Adipose tissue (tissue), 3 donors: Measurements from ENCODE around the gene SPATA12. TPM values are rescaled to one million over a fixed set of nuclear protein-coding genes. Genes with fewer than 3 reads are reported as not detected.

ENCODE experiments used
- H3K27ac ChIP-seq: one replicate; pipeline ENCODE4 v1.5.1; 2013; ENCODE audit warnings: low read depth, low read length
- WGBS, 3 donors: extraction: QIAGEN DNeasy Blood & Tissue Kit; methylation state at CpG; one replicate each; pipeline ENCODE4 v1.1.7; 2013; 5-methylcytosine and 5-hydroxymethylcytosine counted together
- polyA plus RNA-seq, 3 donors: library from polyadenylated mRNA; stranded (reverse); fragments of 200-250 nt; gene quantifications; one replicate each; pipeline ENCODE4 v1.2.3, GENCODE V29; 2013
- donor health status: healthy with polysubstance abuse.
- donor health status: Bipolar disorder and iron deficiency.
- donor health status: healthy.

The SPATA12 gene
- polyA plus RNA-seq, 3 donors, result 0.11 TPM; not detected in 2

- WGBS, 3 donors, result 48 to 65% (median 51%) methylated on average over 7 of the region's 7 CpGs
- no peak overlapping the region for H3K27ac ChIP-seq
Observed at GRCh38 chr3:57046101-57046765, 14.2 kb upstream of the SPATA12 start.

- WGBS, 3 donors, result 41 to 73% (median 42%) methylated on average over 8 of the region's 8 CpGs
- H3K27ac ChIP-seq, result no peak overlapping the region
Observed at GRCh38 chr3:57048052-57048671, 12.3 kb upstream of the SPATA12 start.

- no peak overlapping the region for H3K27ac ChIP-seq
- WGBS, 3 donors, result 82 to 84% (median 82%) methylated on average over 4 of the region's 4 CpGs
Observed at GRCh38 chr3:57048728-57049127, 11.7 kb upstream of the SPATA12 start.

- 89 to 94% (median 92%) methylated on average over 5 of the region's 5 CpGs for WGBS, 3 donors
- H3K27ac ChIP-seq, result no peak overlapping the region
Observed at GRCh38 chr3:57052662-57053061, 7.8 kb upstream of the SPATA12 start.

GRCh38 chr3:57053122-57053521 is 7.3 kb upstream of the SPATA12 start:
- no peak overlapping the region for H3K27ac ChIP-seq
- 86 to 95% (median 95%) methylated on average over 6 of the region's 6 CpGs for WGBS, 3 donors

- H3K27ac ChIP-seq, result no peak overlapping the region
- WGBS, 3 donors, result 63 to 78% (median 75%) methylated on average over 6 of the region's 6 CpGs
Observed at GRCh38 chr3:57057351-57057750, 3.1 kb upstream of the SPATA12 start.

GRCh38 chr3:57059411-57059810 is 1.1 kb upstream of the SPATA12 start:
- 48 to 76% (median 69%) methylated on average over 3 of the region's 3 CpGs for WGBS, 3 donors
- H3K27ac ChIP-seq, result no peak overlapping the region

GRCh38 chr3:57061556-57061955 is 1.1 kb downstream of the SPATA12 start:
- H3K27ac ChIP-seq, result no peak overlapping the region
- WGBS, 3 donors, result 90 to 95% (median 94%) methylated on average over 3 of the region's 3 CpGs

GRCh38 chr3:57062101-57062631 is 1.7 kb downstream of the SPATA12 start:
- H3K27ac ChIP-seq, result no peak overlapping the region
- 28 to 63% (median 36%) methylated on average over 9 of the region's 9 CpGs for WGBS, 3 donors

GRCh38 chr3:57063032-57063431 is 2.6 kb downstream of the SPATA12 start:
- WGBS, 3 donors, result 66 to 89% (median 76%) methylated on average over 5 of the region's 5 CpGs
- H3K27ac ChIP-seq, result no peak overlapping the region

- 78 to 86% (median 84%) methylated on average over 6 of the region's 6 CpGs for WGBS, 3 donors
- H3K27ac ChIP-seq, result no peak overlapping the region
Observed at GRCh38 chr3:57064001-57064400, 3.5 kb downstream of the SPATA12 start.

- WGBS, 3 donors, result 54 to 93% (median 63%) methylated on average over 2 of the region's 2 CpGs
- no peak overlapping the region for H3K27ac ChIP-seq
Observed at GRCh38 chr3:57064572-57064971, 4.1 kb downstream of the SPATA12 start.

- WGBS, 3 donors, result 89 to 94% (median 92%) methylated on average over 3 of the region's 3 CpGs
- no peak overlapping the region for H3K27ac ChIP-seq
Observed at GRCh38 chr3:57065588-57065987, 5.1 kb downstream of the SPATA12 start.

GRCh38 chr3:57066471-57066870 is 6.0 kb downstream of the SPATA12 start:
- H3K27ac ChIP-seq, result no peak overlapping the region
- WGBS, 3 donors, result 96 to 98% (median 98%) methylated on average over 6 of the region's 6 CpGs

- H3K27ac ChIP-seq, result peak overlapping the region; percentile 28
Observed at GRCh38 chr3:57068437-57069089, 8.1 kb downstream of the SPATA12 start.

GRCh38 chr3:57069503-57069902 is 9.0 kb downstream of the SPATA12 start:
- 48 to 71% (median 59%) methylated on average over 6 of the region's 6 CpGs for WGBS, 3 donors
- no peak overlapping the region for H3K27ac ChIP-seq

More at GRCh38 chr3:57068437-57069089, 8.1 kb downstream of the SPATA12 start:
- WGBS, 3 donors, result 33 to 61% (median 40%) methylated on average over 11 of the region's 11 CpGs

GRCh38 chr3:57073628-57074027 is 13.2 kb downstream of the SPATA12 start:
- WGBS, 3 donors, result 86 to 92% (median 91%) methylated on average over 3 of the region's 3 CpGs
- no peak overlapping the region for H3K27ac ChIP-seq

- 86 to 94% (median 92%) methylated on average over 4 of the region's 4 CpGs for WGBS, 3 donors
- no peak overlapping the region for H3K27ac ChIP-seq
Observed at GRCh38 chr3:57074135-57074534, 13.7 kb downstream of the SPATA12 start.

GRCh38 chr3:57076422-57076951 is 16.0 kb downstream of the SPATA12 start:
- 94 to 97% (median 96%) methylated on average over 3 of the region's 3 CpGs for WGBS, 3 donors

More at GRCh38 chr3:57076422-57076951, 16.0 kb downstream of the SPATA12 start:
- no peak overlapping the region for H3K27ac ChIP-seq
